Activated CD4-positive, alpha-beta T cell treated with anti-CD3 and anti-CD28 coated beads, Interleukin-2, amount 50 U/mL, for 1 hour (primary cell): ENCODE data around the gene OR10K2.
"Not testable (repeated sequence)": the region's sequence is repeated elsewhere in the genome, so short reads cannot be mapped to it uniquely, and the experiment has no call there.

Experiments used
- DNase-seq: peaks from one replicate; pipeline ENCODE4 v3.0.0-alpha.2; 2020

The OR10K2 gene, protein sequence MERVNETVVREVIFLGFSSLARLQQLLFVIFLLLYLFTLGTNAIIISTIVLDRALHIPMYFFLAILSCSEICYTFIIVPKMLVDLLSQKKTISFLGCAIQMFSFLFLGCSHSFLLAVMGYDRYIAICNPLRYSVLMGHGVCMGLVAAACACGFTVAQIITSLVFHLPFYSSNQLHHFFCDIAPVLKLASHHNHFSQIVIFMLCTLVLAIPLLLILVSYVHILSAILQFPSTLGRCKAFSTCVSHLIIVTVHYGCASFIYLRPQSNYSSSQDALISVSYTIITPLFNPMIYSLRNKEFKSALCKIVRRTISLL

DNA sequence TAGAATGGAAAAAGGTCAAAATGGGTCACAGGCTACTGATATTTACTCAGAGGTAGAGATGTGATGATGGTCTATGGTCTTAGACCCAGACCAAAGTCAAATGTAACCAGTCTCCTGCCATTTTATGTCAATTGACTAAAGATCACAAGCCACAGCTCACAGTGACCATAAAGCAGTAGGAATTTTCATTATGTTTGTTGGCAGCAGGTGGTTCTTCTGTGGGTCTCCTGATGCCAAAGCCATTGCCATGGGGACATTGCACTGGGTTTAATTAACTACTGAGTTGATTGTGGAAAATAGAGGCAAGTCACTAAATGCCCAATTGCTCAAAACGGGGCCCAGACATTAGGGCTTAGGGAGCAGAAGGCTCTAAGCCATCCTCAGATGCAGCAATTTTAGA is at the start of gene OR10K2:
Gene OR10K2, minus strand, starts transcription at position 101 of the 400 bp plus-strand sequence. CDS start 5,371 bp downstream, outside the sequence.
- no peak for DNase-seq

DNA sequence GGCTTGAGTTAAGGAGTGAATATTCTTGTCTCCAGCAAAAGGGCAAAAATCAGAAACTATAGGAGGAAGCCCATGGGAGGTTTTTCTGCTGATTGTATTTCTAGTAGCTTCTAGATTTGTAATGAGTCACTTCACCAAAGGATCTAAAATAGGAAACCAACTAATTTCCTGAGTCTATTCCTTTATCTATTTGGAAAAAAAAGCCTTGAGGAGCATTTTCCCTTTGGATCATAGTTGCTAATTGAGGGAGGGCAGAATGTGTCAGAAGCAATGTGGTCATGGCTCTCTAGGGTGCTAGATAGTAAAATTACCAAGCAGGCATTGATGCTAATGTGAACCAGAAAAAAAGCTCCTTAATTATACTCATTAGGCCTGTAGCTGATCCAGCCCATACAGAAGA is 45.9 kb upstream of the OR10K2 start, which contains the start of gene OR10R2:
Gene OR10R2, plus strand, starts transcription at position 301 of the 400 bp plus-strand sequence. CDS start 106 bp downstream, outside the sequence.
- no peak for DNase-seq

DNA sequence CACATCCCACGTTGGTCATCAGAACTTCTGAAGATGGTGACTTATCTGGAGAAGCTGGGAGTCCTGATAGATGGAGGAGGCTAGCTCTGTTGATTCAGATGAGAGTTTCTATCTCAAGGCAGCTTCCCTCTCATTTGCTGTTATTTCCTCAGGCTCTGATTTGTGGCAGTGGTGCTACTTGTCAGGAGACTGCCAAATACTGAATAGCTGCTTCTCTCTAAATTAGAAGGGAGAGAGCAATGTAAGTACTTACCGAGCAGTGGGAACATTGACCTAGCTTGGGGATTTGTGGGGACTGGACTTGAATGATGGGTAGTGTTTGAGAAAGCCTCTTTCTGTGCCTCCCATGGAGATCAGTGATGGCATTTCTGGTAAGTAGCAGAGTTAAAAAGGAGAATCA is 35.5 kb upstream of the OR10K2 start, which contains the start of gene OR10K1:
Gene OR10K1, plus strand, starts transcription at position 301 of the 400 bp plus-strand sequence. CDS start 3,728 bp downstream, outside the sequence.
- no peak for DNase-seq

DNA sequence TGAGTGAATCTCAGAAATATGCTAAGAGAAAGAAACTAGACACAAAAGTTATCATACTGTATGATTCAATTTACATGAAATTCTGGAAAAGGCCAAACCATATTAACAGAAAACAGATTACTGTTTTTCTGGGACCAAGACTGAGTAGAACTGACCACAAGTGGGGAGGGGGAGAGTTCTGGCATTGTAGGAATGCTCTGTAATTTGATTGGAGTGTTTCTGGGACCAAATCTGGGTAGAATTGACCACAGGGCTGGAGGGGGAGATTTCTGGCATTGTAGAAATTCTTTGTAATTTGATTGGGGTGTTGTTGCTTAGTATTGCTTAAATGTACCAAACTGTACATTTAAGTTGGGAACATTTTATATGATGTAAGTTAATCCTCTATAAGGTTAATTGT is 32.2 kb upstream of the OR10K2 start:
- DNase-seq: no peak

DNA sequence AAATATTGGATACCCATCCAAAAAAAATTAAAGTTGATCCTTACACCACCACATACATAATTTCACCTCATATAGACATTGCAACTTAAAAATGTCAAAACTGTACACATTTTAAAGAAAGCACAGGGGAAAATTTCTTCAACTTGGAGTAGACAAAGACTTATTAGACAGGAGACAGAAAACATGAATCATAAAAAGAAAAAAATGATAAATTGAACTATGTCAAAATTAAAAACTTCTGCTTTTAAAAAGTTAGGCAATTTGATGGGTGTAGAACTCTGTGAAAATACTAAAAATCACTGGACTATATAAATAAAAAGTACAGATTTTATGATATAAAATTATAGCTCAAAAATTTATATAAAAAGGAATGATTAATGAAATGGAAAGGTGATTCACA is 31.2 kb upstream of the OR10K2 start:
- DNase-seq: no peak

DNA sequence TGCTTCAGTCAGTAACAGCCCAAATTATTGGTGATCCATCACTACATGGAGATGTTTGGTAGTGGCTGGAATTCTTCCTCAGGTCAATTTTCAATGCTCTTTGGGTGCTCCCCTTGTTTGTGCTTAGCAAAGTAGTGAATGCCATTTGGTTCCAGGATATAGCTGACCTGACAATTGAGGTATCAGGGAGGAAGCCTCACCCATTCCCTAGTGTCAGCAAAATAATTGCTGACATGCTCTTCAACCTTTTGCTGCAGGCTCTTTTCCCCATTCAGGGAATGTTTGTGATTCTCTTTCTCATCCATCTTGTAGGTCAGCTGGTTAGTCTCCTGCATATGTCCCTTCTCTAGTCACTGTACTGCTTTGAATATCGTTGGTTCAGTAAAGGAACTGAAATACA is 28.5 kb upstream of the OR10K2 start:
- DNase-seq: no peak

DNA sequence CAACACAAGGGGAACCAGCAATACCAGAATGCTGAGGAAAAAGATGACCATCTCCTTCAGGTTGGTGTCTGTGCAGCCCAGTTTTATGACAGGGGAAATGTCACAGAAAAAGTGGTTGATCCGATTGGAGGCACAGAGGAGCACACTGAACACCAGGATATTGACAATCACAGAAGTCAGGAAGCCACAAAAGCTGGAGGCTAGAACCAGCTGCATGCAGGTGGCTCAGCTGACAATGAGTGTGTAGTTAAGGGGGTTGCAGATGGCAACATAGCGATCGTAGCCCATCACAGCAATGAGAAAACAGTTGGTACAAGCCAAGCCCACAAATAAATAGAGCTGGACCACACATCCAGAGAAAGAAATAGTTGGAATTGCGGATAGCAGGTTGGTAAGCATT is 19.3 kb upstream of the OR10K2 start:
- no peak for DNase-seq

DNA sequence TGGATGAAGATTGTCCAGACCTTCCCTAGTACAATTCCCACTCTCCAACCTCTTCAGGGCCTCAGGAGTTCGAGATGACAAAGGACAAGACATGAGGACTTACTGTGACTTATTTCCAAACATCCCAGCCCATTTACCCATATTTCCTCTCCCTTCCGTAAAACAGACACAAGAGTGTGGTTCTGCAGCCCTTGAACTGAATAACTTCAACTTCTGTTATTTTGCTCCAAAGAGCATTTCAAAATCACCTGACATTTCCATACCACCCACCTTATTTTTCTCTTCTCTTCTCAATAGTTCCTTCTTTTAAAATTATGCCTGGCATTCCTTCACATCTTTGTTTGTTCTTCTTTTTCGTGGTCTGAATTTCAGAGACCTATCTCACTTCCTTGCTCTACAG is 8.7 kb upstream of the OR10K2 start:
- no peak for DNase-seq

DNA sequence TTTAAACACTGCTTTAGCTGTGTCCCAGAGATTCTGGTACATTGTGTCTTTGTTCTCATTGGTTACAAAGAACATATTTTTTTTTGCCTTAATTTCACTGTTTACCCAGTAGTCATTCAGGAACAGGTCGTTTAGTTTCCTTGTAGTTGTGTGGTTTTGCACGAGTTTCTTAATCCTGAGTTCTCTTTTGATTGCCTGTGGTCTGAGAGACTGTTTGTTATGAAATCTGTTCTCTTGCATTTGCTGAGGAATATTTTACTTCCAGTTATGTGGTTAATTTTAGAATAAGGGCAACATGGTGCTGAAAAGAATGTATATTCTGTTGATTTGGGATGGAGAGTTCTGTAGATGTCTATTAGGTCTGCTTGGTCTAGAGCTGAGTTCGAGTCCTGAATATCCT is 4.1 kb upstream of the OR10K2 start:
- not testable (repeated sequence) for DNase-seq

DNA sequence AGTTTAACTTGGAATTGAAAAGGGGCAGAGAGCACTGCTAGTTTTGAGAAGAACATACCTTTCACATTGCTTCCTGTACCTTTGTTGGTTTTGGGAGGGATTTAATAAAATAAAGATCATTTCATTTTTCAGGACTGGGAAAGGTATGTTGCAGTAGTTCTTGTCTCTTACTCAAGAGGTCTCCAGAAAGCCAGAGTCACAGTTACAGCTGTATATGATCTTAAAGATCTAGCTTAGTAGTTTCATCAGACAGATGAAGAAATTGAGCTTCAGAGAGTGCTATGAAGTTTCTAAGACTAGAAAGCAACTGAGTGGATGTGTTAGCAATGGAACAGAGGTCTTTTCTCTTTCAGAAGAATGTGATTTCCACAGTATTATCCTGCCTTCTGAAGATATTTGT is 1.0 kb downstream of the OR10K2 start:
- no peak for DNase-seq

DNA sequence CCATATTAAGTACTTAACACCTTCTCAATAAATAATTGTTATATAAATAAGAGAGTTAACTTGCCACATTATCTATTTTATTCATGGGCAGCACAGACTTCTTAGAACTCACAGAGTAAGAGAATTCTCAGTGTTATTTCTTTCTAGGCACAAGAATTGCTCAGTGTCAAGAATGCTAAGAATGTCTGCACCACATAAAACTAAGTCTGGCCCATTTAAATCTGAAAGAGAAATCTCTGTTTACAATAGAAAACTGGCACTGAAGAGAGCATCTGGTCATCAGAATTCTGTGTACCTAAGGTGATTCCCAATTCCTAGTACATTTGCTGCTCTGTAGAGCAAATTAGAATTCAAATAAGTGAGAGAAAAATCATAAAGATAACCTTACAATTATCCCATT is 3.8 kb downstream of the OR10K2 start:
- DNase-seq: no peak

DNA sequence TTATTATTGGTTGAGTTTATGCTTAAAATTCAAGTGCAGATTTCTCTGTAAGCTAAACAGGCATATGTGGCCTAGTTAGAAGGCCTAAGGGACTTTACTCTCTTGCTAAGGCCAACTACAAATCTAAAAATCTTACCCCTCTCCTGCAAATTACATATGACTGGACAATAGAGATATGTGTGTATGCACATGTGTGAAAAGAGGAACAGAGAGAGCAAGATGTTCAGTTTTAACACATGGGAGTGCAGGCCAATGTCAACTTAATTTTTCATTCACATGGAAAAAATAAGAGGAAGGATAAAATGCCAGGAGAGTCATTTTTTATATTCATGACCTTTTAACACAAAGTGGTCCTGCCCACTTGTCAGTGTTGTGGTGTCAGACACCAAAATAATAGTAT is 8.5 kb downstream of the OR10K2 start:
- no peak for DNase-seq

DNA sequence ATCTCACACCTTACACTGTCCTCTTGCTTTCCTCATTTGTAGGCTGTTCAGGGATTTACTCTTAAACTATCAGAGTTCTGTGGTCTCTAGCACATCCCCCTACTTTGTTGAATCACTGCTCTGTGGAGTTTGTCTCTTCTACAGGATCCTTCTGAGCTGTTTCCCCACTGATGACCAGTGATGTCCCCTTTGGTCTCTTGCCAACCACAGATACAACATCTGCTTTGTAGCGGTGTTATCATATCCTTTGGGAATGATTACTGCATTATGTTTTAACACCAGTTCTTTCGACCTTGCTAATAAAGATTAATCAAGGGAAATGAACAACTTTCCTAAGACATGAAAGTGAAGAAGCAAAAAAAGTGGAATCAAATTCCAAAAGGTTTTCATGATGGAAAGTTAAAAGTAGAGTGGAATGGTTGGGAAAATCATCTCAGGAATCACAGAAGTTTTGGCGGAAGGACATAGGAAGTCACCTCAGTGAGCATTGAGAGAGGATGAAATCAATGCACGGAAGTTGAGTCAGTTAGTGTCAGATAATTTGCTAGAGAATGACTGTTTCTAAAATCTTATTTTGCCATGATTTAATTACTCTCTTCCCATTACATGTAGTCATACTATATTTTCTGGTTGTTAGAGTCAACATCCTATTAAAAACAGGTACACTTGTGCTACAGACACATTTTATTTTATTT is 11.2 kb downstream of the OR10K2 start:
- no peak for DNase-seq

DNA sequence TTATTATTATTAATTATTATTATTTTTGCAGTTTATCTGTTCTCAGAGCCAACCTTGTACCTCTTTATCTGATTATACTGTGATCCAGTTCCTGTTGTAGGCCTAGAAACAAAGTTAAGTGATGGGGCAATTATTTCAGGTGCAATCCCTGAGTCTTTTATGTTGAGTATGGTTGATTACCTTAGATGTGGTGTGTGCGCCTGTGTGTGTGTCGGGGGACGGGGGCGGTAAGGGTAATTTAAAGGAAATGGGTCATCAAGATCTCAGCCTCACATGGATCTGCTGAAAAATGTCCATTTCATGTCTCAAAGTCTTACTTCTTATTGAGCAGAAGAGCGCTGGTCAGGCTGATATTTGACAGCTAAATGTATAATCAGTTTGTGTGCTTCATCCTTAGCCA is 18.9 kb downstream of the OR10K2 start:
- no peak for DNase-seq

DNA sequence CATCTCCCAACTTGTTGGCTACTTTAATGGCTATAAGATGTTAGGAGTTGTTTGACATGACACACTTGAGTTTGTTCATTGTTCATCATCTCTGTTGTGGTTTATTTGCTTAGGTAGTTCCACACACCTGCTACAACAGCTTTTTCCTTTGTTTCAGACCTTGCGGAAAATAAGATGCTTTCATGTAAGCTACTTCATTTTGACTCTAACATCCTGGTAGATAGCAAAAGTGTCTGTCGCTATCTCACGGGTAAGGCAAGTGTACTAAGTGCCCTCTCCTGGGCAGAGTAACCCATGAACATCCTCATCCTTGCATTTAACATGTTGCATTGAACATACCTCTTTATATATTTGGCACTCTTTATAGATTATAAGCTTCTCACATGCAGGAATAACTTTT is 25.2 kb downstream of the OR10K2 start:
- DNase-seq: no peak

DNA sequence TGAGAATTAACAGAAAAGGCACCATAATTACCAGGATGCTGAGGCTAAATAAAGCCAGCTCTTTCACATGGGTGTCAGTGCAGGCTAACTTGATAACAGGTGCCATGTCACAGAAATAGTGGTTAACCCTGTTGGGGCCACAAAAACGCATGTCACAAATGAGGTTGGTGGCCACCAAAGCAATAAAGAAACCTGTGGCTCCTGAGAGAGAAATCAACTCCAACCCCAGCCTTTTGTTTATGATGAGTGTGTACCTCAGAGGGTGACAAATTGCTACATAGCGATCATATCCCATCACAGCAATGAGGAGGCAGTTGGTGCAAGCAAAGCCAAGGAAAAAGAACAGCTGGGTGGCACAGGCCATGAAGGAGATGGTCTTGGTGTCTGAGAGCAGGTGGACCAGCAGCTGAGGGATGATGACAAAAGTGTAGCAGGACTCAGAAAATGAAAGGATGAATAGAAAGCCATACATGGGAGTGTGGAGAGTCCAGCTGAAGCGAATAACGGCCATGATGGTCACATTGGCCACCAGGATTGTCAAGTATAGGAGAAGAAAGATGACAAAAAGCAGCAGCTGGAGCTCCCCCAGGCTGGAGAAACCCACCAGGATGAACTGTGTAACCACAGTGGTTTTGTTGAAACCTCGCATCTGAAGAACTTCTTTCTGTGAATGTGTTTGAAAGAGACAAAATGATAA is 27.1 kb downstream of the OR10K2 start, which contains the start of gene OR10T2:
Gene OR10T2, minus strand, starts transcription at position 649 of the 697 bp plus-strand sequence. Its CDS starts 0 bp downstream, at position 649.
- DNase-seq: no peak

DNA sequence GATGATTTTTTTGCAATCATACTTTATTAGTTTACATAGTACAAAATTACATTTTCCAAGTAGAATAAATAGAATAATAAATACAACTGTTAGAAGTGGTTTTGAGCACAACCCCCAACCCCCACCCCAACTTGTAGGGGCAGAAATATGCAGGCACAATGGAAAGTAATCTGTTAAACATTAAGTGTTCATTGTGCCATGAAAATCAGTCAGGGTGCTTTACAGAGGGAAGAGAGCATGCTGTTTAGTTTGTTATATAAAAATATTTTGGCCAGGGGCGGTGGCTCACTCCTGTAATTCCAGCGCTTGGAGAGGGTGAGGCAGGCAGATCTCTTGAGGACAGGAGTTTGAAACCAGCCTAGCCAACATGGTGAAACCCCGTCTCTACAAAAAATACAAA is 29.4 kb downstream of the OR10K2 start:
- no peak for DNase-seq

DNA sequence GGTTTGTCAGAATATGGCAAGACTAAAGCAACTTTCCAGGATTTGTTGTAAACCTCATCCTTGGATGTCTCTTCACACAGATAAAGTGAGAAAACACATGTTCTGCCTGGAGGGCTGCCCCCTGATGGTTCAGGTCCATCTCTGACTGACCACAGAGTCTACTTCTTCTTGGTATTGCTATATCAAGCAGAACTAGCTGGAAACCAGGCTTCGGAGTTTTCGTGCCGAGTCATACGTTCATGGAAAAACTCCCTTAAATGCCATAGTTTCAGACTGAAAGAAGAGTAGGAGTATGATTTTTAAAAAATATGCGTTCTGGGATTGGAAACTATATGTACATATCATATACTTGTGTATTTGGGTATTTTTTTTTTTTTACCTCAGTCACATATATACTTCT is 32.6 kb downstream of the OR10K2 start:
- DNase-seq: no peak

DNA sequence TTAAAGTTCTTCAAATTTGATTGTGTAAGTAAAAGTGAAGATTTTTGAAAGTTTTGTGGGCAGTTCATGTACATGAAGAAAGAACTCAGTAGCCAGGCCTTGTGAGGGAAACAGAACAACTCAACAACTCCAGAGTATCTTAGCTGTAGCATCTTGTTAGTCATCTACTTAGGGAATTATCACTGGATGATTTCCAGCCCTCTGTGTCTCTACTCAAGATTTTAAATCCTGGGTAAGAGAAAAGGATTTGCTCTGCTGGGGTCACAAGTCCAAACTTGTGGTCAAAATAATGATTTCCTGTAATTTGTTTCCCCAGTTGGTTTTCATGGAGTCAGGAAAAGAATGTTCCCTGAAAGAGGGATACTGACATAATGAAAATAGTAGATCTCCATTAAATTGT is 34.9 kb downstream of the OR10K2 start:
- no peak for DNase-seq

DNA sequence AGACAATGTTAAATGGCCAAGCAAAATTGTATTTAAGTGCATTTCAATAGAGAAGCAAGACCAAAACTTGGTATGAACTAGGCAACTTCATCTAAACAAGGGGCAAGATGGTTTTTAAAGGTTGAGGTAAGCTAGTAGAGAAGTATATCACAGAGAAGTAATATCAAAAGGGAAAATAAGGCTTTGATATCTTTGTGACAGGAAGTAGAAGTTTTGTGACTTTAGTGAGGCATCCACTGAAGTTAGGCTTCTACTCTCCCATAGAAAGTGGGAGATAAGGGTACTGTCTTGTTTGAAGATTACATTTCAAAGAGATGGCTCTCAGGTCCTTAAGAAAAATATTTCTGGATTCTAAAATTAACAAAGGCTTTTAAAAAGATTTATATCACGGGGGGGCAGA is 35.7 kb downstream of the OR10K2 start:
- no peak for DNase-seq

DNA sequence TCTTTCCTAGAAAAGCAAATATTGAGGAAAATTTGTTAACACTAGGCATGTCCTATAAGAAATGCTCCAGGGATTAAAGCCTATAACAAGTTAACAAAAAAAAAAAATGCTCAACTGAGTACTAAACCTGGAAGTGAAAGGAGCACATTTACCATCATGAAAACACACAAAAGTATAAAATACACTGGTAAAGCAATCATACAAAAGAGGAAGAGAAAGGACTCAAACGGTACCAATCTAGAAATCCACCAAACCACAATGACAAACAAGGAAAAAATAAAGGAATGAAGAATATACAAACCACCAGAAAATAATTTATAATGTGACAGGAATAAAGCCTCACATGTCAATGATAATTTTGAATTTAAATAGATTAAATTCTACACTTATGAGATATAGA is 51.2 kb downstream of the OR10K2 start:
- DNase-seq: no peak

DNA sequence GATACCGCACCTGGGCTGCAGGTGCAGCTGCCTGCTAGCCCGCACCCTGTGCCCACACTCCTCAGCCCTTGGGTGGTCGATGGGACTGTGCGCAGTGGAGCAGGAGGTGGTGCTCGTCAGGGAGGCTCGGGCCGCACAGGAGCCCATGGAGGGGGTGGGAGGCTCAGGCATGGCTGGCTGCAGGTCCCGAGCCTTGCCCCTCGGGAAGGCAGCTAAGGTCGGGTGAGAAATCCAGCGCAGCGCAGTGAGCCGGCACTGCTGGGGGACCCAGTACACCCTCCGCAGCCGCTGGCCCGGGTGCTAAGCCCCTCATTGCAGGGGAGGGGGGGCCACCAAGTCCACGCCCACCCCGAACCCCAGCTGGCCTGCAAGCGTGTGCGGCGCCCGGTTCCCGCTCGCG is 51.9 kb downstream of the OR10K2 start:
- DNase-seq: not testable (repeated sequence)

DNA sequence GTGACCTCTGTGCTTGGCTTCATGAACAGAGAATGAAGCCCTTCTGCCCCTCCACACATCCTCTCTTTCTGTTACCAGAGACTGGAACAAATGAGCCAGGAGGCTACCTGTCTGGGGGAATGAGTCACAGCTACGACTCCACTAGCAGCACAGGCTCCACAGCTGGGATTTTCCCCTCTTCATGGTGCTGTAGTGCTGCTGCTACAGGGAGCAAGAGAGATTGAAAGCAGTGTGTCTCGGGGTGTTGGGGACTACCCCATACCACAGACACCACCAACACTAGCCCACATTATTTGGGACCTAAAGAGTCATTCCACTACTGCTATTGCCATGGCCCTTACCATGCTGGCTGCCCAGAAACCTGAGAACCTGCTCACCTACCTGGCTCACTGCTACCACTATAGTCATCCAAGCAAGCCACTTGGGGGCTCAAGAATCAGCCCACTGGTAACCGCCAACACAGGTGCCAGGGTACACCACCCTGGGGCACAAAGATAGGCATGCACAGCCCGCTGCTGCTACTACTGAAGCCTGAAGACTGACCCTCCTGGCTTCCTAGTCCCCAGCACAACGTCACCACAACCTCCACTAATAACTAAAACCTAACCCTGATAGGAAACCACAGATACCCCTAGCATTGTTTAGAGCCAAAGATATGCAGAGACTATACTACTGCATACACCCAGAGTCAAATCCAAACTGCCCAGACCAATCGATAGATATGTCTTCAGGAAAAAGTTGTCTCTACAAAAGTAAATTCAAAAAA is 54.7 kb downstream of the OR10K2 start:
- no peak for DNase-seq
